Renal cortical epithelial cell (primary cell): ENCODE measurements around the gene ATMIN. TPM values are rescaled to one million over a fixed set of nuclear protein-coding genes. Genes with fewer than 3 reads are reported as not detected.

Experiments
- DNase-seq: peaks from one replicate; pipeline ENCODE4 v3.0.0-alpha.2; 2011; ENCODE audit warnings: low read depth
- total RNA-seq: library from RNA; depleted of rRNA; stranded (reverse); fragments of >200 nt; gene quantifications from 2 replicates; pipeline ENCODE4 v1.2.3, GENCODE V29; 2014

ATMIN gene, protein sequence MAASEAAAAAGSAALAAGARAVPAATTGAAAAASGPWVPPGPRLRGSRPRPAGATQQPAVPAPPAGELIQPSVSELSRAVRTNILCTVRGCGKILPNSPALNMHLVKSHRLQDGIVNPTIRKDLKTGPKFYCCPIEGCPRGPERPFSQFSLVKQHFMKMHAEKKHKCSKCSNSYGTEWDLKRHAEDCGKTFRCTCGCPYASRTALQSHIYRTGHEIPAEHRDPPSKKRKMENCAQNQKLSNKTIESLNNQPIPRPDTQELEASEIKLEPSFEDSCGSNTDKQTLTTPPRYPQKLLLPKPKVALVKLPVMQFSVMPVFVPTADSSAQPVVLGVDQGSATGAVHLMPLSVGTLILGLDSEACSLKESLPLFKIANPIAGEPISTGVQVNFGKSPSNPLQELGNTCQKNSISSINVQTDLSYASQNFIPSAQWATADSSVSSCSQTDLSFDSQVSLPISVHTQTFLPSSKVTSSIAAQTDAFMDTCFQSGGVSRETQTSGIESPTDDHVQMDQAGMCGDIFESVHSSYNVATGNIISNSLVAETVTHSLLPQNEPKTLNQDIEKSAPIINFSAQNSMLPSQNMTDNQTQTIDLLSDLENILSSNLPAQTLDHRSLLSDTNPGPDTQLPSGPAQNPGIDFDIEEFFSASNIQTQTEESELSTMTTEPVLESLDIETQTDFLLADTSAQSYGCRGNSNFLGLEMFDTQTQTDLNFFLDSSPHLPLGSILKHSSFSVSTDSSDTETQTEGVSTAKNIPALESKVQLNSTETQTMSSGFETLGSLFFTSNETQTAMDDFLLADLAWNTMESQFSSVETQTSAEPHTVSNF
- 43.1 and 55.4 TPM in 2 replicates for total RNA-seq

DNA sequence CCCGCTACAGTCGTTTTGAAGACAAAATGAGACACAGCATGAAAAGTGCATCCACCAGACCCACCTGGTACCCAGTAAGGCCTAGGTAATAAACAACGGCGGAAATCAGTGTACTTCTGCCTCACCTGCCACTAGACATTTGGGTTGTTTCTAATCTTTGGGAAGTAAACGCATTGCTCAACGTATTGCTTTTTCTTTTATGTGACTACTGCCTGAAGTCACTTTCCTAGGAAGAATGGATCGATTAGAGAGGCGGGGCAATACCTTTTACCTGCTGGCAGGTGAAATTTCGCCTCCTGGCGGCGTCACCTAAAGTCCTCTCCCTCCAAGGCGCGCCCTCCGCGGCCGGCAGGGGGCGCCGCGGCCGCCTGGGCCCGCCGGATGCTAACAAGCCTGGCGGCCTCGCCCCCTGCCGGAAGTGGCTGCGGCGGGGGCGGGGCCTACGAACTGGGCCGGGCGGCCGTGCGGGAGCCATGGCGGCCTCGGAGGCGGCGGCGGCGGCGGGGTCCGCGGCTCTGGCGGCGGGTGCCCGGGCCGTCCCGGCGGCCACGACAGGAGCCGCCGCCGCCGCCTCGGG lies at the start of gene ATMIN:
ATMIN (plus strand) TSS at position 445 of the 577 bp plus-strand sequence; CDS start at position 474, 29 bp downstream.
- DNase-seq: peak; percentile 63

DNA sequence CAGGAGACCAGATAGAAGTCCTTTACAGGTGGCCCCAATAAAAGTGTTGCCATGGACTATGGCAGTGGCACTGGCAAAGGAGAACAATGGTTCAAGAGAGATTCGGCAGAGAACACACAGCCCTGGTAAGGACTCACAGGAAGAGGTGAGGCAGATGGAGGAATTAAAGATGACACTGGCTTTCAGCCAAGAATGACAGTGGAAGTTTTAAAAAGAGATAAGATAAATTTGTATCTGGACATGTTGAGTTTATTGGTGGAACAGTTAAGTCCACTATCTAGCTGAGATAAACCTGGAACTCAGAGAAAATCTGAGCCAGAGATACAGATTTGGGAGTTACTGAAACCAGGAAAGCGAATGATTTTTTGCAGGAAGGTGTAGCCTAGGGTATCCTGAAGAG lies 49.1 kb upstream of the ATMIN start:
- no peak for DNase-seq

DNA sequence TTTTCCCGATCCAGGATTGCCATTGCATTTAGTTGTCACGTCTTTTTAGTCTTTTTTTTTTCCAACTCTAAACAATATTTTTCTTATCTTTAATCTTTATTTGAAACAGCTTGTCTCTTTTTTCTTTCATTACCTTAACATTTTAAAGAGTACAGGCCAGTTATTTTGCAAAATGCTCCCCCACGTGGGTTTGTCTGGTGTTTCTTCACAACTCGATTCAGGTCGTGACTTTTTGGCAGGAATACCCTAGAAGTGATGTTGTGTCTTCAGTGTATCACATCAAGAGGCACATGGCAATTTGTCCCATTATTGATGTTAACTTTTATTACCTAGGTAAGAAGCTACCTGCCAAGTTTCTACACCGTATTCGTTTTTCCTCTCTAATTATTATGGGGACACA lies 46.9 kb upstream of the ATMIN start:
- no peak for DNase-seq

DNA sequence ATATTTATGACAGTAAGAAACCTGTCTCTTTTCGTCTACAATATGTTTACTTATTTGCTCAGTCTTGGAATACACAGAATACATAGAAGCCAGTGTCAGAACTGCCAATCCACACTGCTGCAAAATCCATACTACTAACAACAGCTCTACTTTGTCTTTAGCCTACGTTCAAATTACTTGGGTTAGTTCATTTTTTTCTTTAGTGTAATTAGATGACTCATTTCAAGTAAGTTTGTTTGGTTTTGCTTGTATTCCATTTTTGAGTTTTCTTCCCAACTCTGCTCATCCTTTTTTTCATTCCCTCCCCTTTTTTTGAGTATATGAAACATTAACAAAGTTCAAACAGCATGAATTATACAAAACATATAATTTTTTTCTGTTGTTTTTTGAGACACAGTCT lies 45.8 kb upstream of the ATMIN start:
- no peak for DNase-seq

DNA sequence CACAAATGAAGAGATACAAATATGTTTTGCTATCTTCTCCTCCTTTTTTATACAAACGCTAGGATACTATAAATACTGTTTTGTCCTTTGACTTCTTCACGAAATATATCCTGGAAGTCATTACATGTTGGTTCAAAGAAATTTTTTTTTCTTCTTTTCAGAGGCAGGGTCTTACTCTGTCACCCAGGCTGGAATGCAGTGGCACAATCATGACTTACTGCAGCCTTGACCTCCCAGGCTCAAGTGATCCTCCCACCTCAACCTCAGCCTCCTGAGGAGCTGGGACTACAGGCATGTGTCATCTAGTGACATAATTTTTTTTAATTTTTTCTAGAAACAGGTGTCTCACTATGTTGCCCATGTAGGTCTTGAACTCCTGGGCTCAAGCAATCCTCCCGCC lies 45.1 kb upstream of the ATMIN start:
- no peak for DNase-seq

DNA sequence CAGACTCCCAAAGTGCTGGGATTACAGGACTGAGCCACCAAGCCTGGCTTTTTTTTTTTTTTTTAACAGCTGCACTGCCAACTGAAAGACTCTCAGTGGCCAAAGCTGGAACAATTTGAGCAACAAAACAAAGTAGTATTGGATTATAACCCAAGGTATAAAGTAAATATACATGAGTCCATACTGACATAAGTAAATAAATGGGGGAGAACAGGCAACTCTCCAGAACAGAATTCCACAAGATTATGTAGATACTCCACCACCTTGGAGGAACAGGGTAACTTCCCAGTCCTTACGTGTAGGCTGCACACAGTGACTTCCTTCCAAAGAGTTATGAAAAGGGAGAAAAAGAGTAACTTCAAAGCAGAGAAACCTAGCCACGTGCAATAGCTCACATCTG lies 44.7 kb upstream of the ATMIN start:
- DNase-seq: no peak

DNA sequence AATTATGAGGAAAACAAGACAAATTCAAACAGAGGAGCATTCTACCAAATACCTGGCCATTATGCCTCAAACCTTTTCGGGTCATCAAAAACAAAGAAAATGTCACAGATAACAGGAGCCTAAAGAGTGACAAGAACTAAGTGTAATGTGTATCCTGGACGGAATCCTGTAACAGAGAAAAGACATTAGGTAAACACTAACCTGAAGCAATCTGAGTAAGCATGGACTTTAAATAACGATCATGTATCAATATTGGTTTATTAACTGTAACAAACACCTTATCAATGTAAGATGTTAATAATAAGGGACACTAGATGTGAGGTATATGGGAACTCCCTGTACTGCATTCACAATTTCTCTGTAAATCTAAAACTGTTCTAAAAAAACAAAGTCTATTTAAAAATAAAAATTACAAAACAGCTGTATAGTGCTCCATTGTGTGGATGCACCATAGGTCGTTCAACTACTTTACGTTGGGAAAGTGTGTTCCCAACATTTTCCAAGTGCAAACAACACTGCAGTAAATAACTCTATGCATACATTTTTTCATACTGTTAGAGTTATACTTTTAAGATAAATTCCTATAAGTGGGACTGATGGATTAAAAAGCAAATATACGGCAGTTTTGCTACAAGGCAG lies 43.7 kb upstream of the ATMIN start:
- no peak for DNase-seq

DNA sequence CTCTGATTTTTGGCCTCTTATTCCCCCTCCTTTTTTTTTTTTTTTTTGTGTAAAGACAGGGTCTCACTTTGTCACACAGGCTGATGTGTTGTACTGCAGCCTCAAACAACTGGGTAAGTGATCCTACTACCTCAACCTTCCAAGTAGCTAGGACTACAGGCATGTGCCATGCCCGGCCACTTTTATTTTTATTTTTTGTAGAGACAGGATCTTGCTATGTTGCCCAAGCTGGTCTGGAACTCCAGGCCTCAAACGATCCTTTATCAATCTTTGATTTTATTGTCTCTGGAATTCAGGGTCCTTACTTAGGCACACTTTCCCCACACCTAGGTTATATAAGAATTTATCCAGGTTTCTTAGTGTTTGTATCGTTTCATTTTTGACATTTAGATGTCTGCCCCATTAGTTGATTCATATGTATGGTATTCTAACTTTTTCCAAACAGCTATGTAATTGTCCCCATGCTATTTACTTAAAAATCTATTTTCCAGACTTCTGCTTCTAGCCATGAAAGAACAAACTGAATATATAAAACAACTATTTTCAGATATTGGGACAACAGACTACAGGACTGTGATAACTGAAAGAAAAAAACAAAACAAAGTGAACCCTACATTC lies 42.9 kb upstream of the ATMIN start:
- no peak for DNase-seq

DNA sequence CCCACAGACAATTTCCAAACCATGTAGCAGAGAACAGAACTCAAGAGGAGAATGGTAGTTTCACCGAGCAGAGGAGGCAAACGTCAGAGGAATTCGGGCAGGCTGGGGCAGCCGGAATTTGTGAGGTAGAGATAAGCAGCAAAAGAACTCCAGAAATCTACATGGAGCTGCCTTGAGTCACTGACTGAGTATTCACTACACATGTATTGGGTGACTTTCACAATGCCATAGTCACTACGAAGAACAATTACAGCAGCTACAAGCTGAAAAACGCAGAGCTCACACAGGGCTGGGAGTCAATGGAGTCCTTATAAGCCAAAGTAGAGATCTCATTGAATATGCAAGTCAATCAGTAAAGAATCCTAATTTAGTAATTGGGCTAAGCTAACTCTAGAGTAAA lies 42.3 kb upstream of the ATMIN start:
- peak; percentile 81 for DNase-seq

DNA sequence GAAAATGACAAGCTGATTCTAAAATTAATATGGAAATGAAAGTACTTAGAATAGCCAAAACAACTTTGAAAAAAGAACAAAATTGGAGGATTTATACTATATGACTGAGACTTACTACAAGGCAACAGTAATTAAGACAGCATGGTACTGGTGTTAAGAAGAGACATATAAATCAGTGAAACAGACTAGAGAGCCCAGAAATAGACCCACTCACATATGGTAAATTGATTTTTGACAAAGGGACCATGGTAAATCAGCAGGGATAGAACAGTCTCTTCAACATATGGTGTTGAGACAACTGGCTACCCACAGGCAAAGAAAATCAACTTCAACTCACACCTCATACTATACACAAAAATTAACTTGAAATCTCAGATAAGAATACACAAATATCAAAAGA lies 41.8 kb upstream of the ATMIN start:
- no peak for DNase-seq

DNA sequence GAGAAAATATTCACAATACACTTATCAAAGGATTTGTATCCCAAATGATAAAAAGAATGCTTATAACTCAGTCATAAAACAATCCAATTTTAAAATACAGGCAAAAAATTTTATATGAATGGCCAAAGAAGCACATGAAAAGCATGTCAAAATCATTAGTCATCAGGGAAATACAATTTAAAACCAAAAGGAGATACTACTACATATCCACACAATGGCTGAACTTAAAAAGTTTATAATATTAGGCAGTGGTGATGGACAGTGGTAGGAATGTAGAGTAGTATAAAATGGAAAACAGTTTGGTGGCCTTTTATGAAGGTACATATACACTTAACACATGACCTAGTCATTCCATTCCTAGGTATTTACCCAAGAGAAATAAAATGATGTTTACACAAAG lies 41.2 kb upstream of the ATMIN start:
- DNase-seq: no peak

DNA sequence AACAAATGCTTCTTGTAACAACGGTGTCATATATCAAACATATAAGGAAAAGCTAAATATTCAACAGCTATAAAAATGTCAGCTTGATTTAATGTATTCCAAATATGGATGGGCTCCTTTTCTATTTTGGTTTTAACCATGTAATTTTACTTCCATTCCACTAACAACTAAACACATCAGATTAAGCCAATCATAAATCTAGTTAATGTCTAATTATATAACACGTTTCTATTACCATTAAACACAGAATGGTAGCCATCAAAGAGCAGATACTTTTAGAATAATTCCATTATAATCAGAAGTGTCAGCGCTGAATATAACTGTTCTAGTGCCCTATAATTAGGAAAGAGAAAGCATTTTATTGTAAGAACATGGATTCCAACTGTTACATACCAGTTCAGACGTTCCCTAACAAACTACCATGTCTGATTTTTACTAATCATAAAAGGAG lies 38.9 kb upstream of the ATMIN start:
- DNase-seq: no peak

DNA sequence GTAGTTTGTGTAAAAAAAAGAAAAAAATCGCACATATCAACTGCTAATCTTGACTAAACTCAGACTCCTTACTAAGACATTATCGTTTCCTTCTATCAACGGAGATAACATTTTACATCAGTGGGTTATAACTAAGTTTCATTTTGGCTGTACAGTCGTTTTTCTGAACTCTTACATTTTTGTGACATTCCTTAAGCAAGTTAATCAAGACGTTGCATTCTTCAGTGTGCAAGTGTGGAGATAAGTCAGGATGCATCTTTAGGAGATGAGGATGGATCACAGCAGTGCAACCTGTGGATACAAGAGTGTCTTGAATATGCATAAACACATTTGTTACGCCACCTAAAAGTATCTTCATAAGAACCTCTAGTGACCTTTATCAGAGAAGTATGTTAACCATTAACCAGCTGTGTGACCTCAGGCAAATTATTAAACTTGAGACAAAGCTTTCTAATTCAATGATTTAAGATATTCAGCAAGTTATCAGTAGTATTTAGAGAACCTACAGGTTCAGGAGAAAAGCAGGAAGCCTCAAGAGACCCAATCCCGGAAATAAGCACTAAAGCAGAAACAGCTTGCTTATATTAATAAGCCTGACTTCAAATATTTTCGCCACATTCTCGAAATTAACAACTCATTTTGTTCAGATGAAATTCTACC lies 38.4 kb upstream of the ATMIN start:
- DNase-seq: peak; percentile 82

DNA sequence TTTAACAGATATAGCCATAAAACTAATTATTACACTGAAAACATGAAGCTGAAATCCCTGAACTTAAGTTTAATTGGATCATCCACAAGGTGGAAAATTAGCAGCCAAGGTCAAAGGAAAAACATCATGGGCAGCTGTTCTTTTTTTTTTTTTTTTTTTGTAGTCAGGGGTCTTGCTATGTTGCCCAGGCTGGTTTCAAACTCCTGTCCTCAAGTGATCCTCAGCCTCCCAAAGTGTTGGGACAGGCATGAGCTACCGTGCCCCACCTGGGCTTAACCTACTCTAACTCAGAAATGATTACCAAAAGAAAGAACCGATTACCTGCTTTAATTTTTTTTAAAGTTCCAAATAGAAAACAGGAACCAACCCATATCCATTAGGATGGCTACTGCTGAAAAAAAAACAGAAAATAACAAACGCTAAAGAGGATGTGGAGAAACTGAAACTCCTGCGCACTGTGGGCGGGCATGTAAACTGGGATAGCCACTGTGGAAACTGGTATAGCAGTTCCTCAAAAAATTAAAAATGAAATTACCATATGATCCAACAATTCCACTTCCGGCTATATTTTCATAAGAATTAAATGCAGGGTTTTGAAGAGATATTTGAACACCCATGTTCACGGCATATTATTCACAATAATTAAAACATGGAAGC lies 37.5 kb upstream of the ATMIN start:
- no peak for DNase-seq

DNA sequence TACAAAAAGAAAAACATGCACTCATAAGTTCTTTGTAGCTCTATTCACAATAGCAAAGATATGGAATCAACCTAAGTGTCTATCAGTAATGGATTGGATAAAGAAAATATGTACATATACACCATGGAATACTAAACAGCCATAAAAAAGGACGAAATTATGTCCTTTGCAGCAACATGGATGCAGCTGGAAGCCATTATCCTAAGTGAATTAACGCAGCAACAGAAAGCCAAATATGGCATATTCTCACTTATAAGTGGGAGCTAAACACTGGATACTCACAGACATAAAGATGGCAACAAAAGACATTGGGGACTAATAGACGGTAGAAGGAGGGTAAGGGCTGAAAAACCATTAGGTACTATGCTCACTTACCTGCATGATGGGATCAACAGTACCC lies 34.8 kb upstream of the ATMIN start:
- DNase-seq: no peak

DNA sequence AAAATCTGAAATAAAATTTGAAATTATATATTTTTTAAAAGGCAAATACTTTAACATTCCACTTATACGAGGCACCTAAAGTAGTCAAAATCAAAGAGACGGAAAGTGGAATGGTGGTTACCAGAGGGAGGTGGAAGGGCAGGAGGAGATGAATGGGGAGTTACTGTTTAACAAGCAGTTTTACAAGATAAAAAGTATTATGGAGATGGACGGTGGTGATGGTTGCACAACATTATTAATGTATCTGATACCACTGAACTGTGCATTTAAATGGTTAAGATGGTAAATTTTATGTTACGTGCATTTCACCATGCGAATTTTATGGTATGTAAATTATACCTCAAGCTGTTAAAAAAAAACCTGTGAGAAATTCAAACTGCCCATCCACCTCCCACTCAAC lies 34.3 kb upstream of the ATMIN start:
- DNase-seq: no peak

DNA sequence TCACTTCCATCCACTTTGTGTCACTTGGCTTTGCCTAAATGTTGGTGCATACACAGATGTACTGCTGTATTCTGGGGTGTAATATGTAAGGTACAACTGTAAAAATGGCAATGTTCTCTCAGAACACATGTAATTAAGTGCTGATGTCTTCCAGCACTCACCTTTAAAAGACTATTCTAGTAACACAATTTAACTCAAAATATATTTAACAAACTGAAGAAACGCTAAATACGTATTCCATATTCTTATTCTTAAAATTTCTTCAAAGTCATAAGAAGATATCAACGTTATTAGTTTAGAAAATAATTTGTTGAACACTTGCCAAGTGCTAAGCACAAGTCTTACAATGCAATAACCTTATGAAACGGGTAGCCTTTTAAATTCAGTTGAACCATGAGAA lies 32.6 kb upstream of the ATMIN start:
- no peak for DNase-seq

DNA sequence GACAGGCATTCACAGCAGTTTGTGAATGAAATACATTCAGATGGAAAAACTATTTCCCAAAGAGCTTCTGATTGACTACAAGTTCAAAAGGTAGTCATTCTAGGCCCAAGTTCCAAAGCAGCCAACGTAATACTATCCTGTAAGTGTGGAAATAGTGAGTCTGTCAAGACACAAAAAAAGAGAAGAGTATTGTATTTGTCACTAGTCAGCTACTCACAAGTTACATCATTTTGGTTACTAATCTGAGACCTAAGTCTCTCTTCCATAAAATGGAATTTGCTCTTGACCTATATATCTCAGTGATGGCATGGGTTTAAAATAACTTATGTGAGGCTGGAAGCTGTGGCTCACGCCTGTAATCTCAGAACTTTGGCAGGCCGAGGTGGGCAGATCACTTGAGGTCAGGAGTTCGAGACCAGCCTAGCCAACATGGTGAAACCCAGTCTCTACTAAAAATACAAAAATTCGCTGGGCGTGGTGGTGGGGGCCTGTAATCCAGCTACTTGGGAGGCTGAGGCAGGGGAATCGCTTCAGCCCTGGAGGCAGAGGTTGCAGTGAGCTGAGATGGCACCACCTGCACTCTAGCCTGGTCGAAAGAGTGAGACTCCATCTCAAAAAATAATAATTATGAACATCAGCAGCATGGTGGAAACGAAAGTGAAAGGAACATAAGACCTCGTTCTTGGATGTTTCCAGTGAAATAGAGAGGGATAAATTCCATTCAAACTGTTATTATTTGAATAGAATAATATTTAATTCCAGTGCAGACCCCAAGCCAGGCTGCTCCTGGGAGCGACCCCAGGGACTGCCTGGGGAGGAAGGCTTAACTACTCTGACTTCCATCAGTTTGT lies 31.8 kb upstream of the ATMIN start:
- no peak for DNase-seq

DNA sequence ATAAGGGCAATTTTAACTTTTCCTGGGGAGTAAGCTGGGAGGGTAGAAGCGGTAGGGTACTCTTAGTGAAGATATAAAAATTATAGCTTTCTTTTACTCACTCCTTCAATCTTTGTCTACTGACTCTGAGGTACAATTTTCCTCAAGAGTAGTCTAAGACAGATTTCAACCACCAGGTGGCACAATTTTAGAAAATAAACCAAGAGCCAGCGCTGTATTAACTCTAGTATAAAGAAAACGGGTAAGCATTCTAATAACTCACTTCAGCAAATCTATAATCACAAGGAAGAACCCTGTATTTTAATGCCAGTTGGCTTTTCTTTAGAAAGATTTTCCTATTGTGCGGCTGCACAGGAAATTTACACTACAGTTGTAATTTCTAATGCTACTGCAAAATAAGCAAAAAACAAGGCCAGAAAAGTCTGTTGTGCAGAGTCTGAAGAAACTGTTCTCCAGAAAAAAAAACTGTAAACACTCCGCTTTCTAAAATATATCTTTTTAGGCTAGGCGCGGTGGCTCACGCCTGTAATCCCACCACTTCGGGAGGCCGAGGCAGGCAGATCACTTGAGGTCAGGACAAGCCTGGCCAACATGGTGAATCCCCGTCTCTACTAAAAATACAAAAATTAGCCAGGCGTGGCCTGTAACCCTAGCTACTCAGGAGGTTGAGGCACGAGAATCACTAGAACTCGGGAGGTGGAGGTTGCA lies 30.8 kb upstream of the ATMIN start:
- peak; percentile 60 for DNase-seq
